ENCODE results near the gene TRDMT1.
A peak's percentile ranks its signal among the peaks of the same experiment; 100 is the strongest.

Gene TRDMT1

GRCh38 chr10:17239345-17240085 lies 38.0 kb upstream of the TRDMT1 start:
- no peaks in the 10 kb centered on the region for H3K27me3 ChIP-seq (ENCODE audit: control insufficient read depth in 2 of 2, insufficient read depth in 2 of 2, low read length in 2 of 2)
- H3K36me3 ChIP-seq (ENCODE audit: control insufficient read depth in 2 of 2, insufficient read depth in 2 of 2, low read length in 2 of 2): peaks cover 13 to 28% of the 10 kb centered on the region in 2 donors
- no peaks in the 10 kb centered on the region for H3K9me3 ChIP-seq (ENCODE audit: control insufficient read depth in 2 of 2, low read length in 2 of 2)
- H3K9ac ChIP-seq (ENCODE audit: low read depth in 1 of 2, low read length in 2 of 2): no peak overlapping the region
- H3K27ac ChIP-seq (ENCODE audit: low read depth in 2 of 2, low read length in 2 of 2): no peak overlapping the region
- H3K4me1 ChIP-seq (ENCODE audit: control insufficient read depth in 2 of 2, insufficient read depth in 2 of 2, low read length in 2 of 2): peaks cover 0 to 4% of the 10 kb centered on the region in 2 donors
- H3K4me3 ChIP-seq (ENCODE audit: low read length in 2 of 2): no peak overlapping the region

- Histone ChIP-seq H3K27me3 (ENCODE audit: control insufficient read depth in 2 of 2, insufficient read depth in 2 of 2, low read length in 2 of 2) (no peaks in the 10 kb centered on the region), H3K36me3 (ENCODE audit: control insufficient read depth in 2 of 2, insufficient read depth in 2 of 2, low read length in 2 of 2) (peaks cover 18 to 35% of the 10 kb centered on the region in 2 donors), H3K4me1 (ENCODE audit: control insufficient read depth in 2 of 2, insufficient read depth in 2 of 2, low read length in 2 of 2) (peaks cover 6% of the 10 kb centered on the region in 2 donors), H3K27ac (ENCODE audit: low read depth in 2 of 2, low read length in 2 of 2) (no peak overlapping the region), H3K9me3 (ENCODE audit: control insufficient read depth in 2 of 2, low read length in 2 of 2) (no peaks in the 10 kb centered on the region), H3K9ac (ENCODE audit: low read depth in 1 of 2, low read length in 2 of 2) (no peak overlapping the region), H3K4me3 (ENCODE audit: low read length in 2 of 2) (no peak overlapping the region)
These were observed 37.2 kb upstream of the TRDMT1 start for GRCh38 chr10:17238445-17239291.

- H3K27ac ChIP-seq (ENCODE audit: low read depth in 2 of 2, low read length in 2 of 2): no peak overlapping the region
- peaks cover 22 to 39% of the 10 kb centered on the region in 2 donors for H3K36me3 ChIP-seq (ENCODE audit: control insufficient read depth in 2 of 2, insufficient read depth in 2 of 2, low read length in 2 of 2)
- H3K4me1 ChIP-seq (ENCODE audit: control insufficient read depth in 2 of 2, insufficient read depth in 2 of 2, low read length in 2 of 2): peaks cover 12 to 13% of the 10 kb centered on the region in 2 donors
- H3K4me3 ChIP-seq (ENCODE audit: low read length in 2 of 2): no peak overlapping the region
- H3K9ac ChIP-seq (ENCODE audit: low read depth in 1 of 2, low read length in 2 of 2): no peak overlapping the region
- H3K27me3 ChIP-seq (ENCODE audit: control insufficient read depth in 2 of 2, insufficient read depth in 2 of 2, low read length in 2 of 2): no peaks in the 10 kb centered on the region
- H3K9me3 ChIP-seq (ENCODE audit: control insufficient read depth in 2 of 2, low read length in 2 of 2): no peaks in the 10 kb centered on the region
These were observed 36.5 kb upstream of the TRDMT1 start for GRCh38 chr10:17237915-17238444.

- H3K27me3 ChIP-seq (ENCODE audit: control insufficient read depth in 2 of 2, insufficient read depth in 2 of 2, low read length in 2 of 2): no peaks in the 10 kb centered on the region
- no peak overlapping the region for H3K27ac ChIP-seq (ENCODE audit: low read depth in 2 of 2, low read length in 2 of 2)
- no peaks in the 10 kb centered on the region for H3K9me3 ChIP-seq (ENCODE audit: control insufficient read depth in 2 of 2, low read length in 2 of 2)
- H3K4me3 ChIP-seq (ENCODE audit: low read length in 2 of 2): no peak overlapping the region
- H3K9ac ChIP-seq (ENCODE audit: low read depth in 1 of 2, low read length in 2 of 2): no peak overlapping the region
- H3K4me1 ChIP-seq (ENCODE audit: control insufficient read depth in 2 of 2, insufficient read depth in 2 of 2, low read length in 2 of 2): peaks cover 13 to 21% of the 10 kb centered on the region in 2 donors
- peaks cover 22 to 40% of the 10 kb centered on the region in 2 donors for H3K36me3 ChIP-seq (ENCODE audit: control insufficient read depth in 2 of 2, insufficient read depth in 2 of 2, low read length in 2 of 2)
These were observed 35.7 kb upstream of the TRDMT1 start for GRCh38 chr10:17237149-17237527.

- Histone ChIP-seq H3K36me3 (ENCODE audit: control insufficient read depth in 2 of 2, insufficient read depth in 2 of 2, low read length in 2 of 2) (peaks cover 22 to 44% of the 10 kb centered on the region in 2 donors), H3K27me3 (ENCODE audit: control insufficient read depth in 2 of 2, insufficient read depth in 2 of 2, low read length in 2 of 2) (no peaks in the 10 kb centered on the region), H3K9ac (ENCODE audit: low read depth in 1 of 2, low read length in 2 of 2) (no peak overlapping the region), H3K4me1 (ENCODE audit: control insufficient read depth in 2 of 2, insufficient read depth in 2 of 2, low read length in 2 of 2) (peaks cover 16 to 22% of the 10 kb centered on the region in 2 donors), H3K9me3 (ENCODE audit: control insufficient read depth in 2 of 2, low read length in 2 of 2) (no peaks in the 10 kb centered on the region), H3K27ac (ENCODE audit: low read depth in 2 of 2, low read length in 2 of 2) (no peak overlapping the region), H3K4me3 (ENCODE audit: low read length in 2 of 2) (no peak overlapping the region)
These were observed 35.1 kb upstream of the TRDMT1 start for GRCh38 chr10:17236468-17237148.

- H3K9ac ChIP-seq (ENCODE audit: low read depth in 1 of 2, low read length in 2 of 2): no peak overlapping the region
- H3K36me3 ChIP-seq (ENCODE audit: control insufficient read depth in 2 of 2, insufficient read depth in 2 of 2, low read length in 2 of 2): peaks cover 22 to 44% of the 10 kb centered on the region in 2 donors
- peaks cover 16 to 28% of the 10 kb centered on the region in 2 donors for H3K4me1 ChIP-seq (ENCODE audit: control insufficient read depth in 2 of 2, insufficient read depth in 2 of 2, low read length in 2 of 2)
- no peak overlapping the region for H3K27ac ChIP-seq (ENCODE audit: low read depth in 2 of 2, low read length in 2 of 2)
- H3K27me3 ChIP-seq (ENCODE audit: control insufficient read depth in 2 of 2, insufficient read depth in 2 of 2, low read length in 2 of 2): no peaks in the 10 kb centered on the region
- no peaks in the 10 kb centered on the region for H3K9me3 ChIP-seq (ENCODE audit: control insufficient read depth in 2 of 2, low read length in 2 of 2)
- no peak overlapping the region for H3K4me3 ChIP-seq (ENCODE audit: low read length in 2 of 2)
These were observed 33.7 kb upstream of the TRDMT1 start for GRCh38 chr10:17235136-17235535.

- Histone ChIP-seq H3K27me3 (ENCODE audit: control insufficient read depth in 2 of 2, insufficient read depth in 2 of 2, low read length in 2 of 2) (no peaks in the 10 kb centered on the region), H3K4me3 (ENCODE audit: low read length in 2 of 2) (no peak overlapping the region), H3K9me3 (ENCODE audit: control insufficient read depth in 2 of 2, low read length in 2 of 2) (no peaks in the 10 kb centered on the region), H3K36me3 (ENCODE audit: control insufficient read depth in 2 of 2, insufficient read depth in 2 of 2, low read length in 2 of 2) (peaks cover 22 to 44% of the 10 kb centered on the region in 2 donors), H3K4me1 (ENCODE audit: control insufficient read depth in 2 of 2, insufficient read depth in 2 of 2, low read length in 2 of 2) (peaks cover 18 to 31% of the 10 kb centered on the region in 2 donors), H3K27ac (ENCODE audit: low read depth in 2 of 2, low read length in 2 of 2) (no peak overlapping the region), H3K9ac (ENCODE audit: low read depth in 1 of 2, low read length in 2 of 2) (no peak overlapping the region)
These were observed 33.0 kb upstream of the TRDMT1 start for GRCh38 chr10:17234431-17234945.

- Histone ChIP-seq H3K27me3 (ENCODE audit: control insufficient read depth in 2 of 2, insufficient read depth in 2 of 2, low read length in 2 of 2) (peaks cover 0 to 3% of the 10 kb centered on the region in 2 donors), H3K36me3 (ENCODE audit: control insufficient read depth in 2 of 2, insufficient read depth in 2 of 2, low read length in 2 of 2) (peaks cover 22 to 44% of the 10 kb centered on the region in 2 donors), H3K9me3 (ENCODE audit: control insufficient read depth in 2 of 2, low read length in 2 of 2) (no peaks in the 10 kb centered on the region), H3K27ac (ENCODE audit: low read depth in 2 of 2, low read length in 2 of 2) (peak overlapping the region in 1 of 2 donors; percentile 41), H3K4me3 (ENCODE audit: low read length in 2 of 2) (peak overlapping the region; percentile 20 to 23), H3K4me1 (ENCODE audit: control insufficient read depth in 2 of 2, insufficient read depth in 2 of 2, low read length in 2 of 2) (peaks cover 17 to 31% of the 10 kb centered on the region in 2 donors), H3K9ac (ENCODE audit: low read depth in 1 of 2, low read length in 2 of 2) (peak overlapping the region in 1 of 2 donors; percentile 23)
These were observed 32.0 kb upstream of the TRDMT1 start for GRCh38 chr10:17233286-17233991.

GRCh38 chr10:17232276-17232960 lies 30.9 kb upstream of the TRDMT1 start:
- peaks cover 2 to 14% of the 10 kb centered on the region in 2 donors for H3K27me3 ChIP-seq (ENCODE audit: control insufficient read depth in 2 of 2, insufficient read depth in 2 of 2, low read length in 2 of 2)
- peaks cover 17 to 34% of the 10 kb centered on the region in 2 donors for H3K4me1 ChIP-seq (ENCODE audit: control insufficient read depth in 2 of 2, insufficient read depth in 2 of 2, low read length in 2 of 2)
- H3K27ac ChIP-seq (ENCODE audit: low read depth in 2 of 2, low read length in 2 of 2): peak overlapping the region in 1 of 2 donors; percentile 3
- H3K9me3 ChIP-seq (ENCODE audit: control insufficient read depth in 2 of 2, low read length in 2 of 2): no peaks in the 10 kb centered on the region
- H3K36me3 ChIP-seq (ENCODE audit: control insufficient read depth in 2 of 2, insufficient read depth in 2 of 2, low read length in 2 of 2): peaks cover 22 to 40% of the 10 kb centered on the region in 2 donors
- peak overlapping the region in 1 of 2 donors; percentile 5 for H3K9ac ChIP-seq (ENCODE audit: low read depth in 1 of 2, low read length in 2 of 2)
- H3K4me3 ChIP-seq (ENCODE audit: low read length in 2 of 2): peak overlapping the region in 1 of 2 donors; percentile 95
